GM19240 (cell line): Measurements from ENCODE around the gene ARHGEF9.
"Not testable (repeated sequence)": the region's sequence is repeated elsewhere in the genome, so short reads cannot be mapped to it uniquely, and the experiment has no call there.

Experiments
- DNase-seq: peaks from one replicate; pipeline ENCODE4 v3.0.0; 2011; ENCODE audit warnings: low spot score; ENCODE audit not compliant: insufficient read length

Gene ARHGEF9

DNA sequence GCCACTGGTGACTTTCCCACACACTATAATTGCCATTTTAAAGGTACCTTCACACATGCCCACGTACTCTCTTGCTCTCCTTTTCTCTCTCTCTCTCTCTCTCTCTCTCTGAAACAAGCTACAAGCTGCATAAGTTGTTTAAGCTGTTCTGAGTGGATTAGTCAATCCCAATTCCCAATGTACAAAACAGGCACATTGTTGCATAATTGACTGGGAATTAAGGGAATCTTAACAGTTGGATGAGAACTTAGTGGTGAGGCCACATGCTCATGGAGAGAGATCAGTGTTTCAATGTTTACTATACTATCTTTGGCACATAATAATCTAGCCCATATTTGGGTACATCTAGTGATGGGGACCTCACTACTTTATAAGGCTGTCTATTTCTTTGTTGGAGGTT is 123.3 kb downstream of the ARHGEF9 start:
- no peak for DNase-seq

DNA sequence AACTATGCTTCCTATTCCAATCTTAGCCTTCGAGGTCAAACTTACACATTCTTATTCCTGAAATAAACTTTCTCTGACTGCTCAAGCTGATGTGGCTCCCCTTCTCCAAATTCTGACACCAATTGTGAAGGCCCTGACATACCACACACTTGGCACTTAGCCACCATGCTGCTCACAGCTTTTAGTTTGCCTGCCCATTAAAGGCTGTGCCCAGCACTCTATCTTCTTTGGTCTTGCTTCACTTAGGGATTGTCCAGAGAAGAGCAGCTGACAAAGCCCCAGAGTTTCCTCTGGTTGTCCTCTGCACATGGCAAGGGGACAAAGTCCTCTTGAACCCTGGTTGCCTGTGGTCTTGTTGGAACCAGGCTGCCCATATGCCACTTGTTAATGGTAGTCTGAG is 126.1 kb downstream of the ARHGEF9 start:
- DNase-seq, result no peak

DNA sequence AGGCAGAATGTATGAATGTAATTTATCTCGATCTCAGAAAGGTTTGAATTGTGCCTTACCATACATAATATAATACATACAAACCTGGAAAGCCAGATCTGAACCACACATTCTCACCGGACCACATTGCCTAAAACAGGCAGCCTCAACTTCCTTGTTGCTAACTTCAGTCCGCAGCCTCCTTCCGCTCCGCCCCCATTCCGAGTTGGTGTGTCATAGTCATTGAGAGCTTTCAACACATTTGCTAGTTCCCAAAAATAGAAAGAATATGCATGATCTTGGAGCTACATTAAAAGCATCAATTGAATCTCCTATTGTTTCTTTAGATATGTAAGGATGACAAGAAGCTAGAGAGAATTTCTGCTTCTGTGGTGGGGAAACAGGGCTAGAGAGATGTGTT is 127.2 kb downstream of the ARHGEF9 start:
- DNase-seq, result no peak

DNA sequence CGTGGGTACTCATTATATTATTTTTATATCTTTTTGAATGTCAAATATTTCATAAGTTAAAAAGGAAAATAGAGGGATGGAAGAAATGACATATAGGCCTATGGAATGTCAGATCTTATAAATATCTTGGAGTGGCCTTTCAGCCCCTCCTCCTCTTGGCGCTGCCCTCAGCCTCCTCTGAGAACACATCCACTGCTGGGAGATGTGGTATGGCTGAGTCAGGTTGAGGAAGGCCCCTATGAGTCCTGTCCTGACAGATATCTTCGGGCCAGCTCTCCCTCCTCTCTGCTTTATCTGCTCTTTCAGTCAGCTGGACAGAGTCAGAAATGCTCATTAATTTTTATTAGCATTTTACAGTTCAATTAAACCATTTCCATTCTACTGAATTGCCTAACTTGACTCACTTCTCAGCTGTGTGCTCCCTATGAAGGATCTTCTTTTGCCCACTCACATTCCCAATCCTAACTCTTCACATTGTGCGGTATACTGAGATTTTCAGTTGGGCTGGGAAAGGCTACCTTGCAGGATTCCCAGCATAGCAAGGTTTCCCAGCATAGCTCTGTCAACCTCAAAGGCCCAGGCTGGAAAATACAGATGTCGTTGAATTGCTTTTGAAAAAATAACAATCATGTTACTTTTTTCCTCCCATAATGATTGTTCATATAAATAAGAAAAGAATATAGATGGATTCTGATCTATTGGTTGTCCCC is 128.0 kb downstream of the ARHGEF9 start:
- no peak for DNase-seq

DNA sequence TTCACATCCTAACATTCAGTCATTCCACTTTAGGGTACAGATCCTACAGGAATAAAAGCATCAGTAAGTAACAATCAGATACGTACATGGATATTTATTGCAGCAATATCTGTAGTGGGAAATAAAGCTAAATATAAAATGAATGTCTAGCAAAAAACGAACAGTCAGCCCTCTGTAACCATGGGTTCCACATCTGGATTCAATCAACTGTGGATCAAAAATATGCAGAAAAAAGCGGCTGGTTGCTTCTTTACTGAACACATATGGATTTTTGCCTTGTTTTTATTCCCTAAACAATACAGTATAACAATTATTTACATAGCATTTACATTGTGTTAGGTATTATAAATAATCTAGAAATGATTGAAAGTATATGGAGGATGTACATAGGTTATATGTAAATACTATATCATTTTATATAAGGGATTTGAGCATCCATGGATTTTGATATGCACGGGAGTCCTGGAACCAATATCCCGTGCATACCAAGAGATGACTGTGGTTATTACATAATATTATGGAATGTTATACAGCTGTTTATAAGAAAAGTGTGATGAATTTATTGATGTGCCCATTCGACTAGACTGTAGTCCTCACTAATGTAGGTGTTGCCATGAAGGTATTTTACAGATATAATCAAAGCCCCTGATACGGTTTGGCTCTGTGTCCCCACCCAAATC is 132.8 kb downstream of the ARHGEF9 start:
- no peak for DNase-seq

DNA sequence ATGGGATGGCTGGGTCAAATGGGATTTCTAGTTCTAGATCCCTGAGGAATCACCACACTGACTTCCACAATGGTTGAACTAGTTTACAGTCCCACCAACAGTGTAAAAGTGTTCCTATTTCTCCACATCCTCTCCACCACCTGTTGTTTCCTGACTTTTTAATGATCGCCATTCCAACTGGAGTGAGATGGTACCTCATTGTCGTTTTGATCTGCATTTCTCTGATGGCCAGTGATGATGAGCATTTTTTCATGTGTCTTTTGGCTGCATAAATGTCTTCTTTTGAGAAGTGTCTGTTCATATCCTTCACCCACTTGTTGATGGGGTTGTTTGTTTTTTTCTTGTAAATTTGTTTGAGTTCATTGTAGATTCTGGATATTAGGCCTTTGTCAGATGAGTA is 139.3 kb downstream of the ARHGEF9 start:
- not testable (repeated sequence) for DNase-seq

DNA sequence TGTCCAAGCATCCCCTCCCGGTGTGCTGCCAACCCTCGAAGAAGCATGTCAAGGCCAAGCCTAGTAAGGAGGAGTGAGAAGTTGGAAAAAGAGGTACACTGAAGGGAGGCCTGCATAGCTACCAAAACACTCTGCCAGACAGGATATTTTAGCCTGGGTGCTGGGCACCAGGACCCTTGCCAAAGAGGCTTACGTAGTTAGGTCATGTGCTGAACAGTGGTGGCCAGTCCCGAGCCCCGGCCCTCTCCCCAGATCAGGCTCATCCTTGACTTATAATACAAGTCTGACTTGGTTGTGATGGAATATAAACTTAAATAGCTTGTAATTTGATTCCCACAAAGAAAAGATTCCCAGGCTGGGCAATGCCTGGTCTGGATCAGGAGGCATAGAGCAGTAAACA is 149.3 kb downstream of the ARHGEF9 start:
- no peak for DNase-seq

DNA sequence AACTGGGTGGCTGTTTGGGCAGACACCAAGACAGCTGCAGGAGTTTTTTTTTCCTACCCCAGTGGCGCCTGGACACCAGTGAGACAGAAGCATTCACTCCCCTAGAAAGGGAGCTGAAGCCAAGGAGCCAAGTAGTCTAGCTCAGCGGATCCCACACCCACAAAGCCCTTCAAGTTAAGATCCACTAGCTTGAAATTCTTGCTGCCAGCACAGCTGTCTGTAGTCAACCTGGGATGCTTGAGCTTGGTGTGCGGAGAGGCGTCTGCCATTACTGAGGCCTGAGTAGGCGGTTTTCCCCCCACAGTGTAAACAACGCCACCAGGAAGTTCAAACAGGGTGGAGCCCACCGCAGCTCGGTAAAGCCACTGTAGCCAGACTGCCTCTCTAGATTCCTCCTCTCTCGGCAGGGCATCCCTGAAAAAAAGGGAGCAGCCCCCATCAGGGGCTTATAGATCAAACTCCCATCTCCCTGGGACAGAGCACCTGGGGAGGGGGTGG is 171.4 kb downstream of the ARHGEF9 start:
- no peak for DNase-seq

DNA sequence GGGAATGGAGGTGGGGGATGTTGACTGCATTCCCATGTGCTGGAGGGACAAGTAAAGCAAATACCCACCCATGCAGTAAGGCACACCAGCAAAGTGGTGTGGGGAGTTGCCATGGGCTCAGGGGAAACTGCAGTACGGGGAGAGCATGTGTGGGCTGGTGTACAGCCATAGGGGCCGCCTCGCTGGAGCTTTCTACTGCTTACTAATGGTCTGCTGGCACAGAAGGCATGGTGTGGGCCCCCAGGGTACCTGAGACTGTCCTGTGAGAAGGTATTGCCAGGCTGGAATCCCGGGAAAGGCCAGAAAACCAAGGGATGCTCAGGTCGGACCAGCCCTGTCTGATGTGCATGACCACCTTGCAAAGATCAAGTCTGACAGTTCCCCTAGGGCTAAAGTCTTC is 199.1 kb downstream of the ARHGEF9 start:
- no peak for DNase-seq
